Measurements from ENCODE around the gene RCOR2. TPM values are rescaled to one million over a fixed set of nuclear protein-coding genes. Genes with fewer than 3 reads are reported as not detected.

RCOR2 gene
- total and polyA plus RNA-seq, 2 of the 13 experiments (the other 11 are each of a cell fraction or from before 2014, with no cell fraction given): 8.3 to 8.5 TPM

DNA sequence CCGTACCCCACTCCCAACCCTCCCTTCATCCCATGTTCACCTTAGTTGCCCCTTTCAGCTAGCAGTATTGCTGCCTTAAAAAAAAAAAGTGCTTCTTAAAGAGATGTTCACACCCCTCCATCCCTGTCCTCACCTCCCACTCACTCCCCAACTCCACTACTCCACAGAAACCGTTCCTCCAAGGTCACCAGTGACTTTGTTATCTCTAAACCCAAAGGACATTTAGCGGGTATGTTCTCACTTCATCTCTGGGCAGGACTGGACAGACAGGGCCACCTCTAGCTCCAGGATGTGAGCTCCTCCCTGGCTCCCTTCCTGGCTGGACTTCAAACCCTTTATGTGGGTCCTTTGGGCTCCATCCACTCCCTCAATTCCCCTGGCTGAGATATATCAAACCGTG is 6.4 kb upstream of the RCOR2 start (continued):
- TF ChIP-seq HOXA7 (CRISPR knock-in tag; IDR thresholded peaks at IDR 0.05) (no peak), SMAD9 (CRISPR knock-in tag; IDR thresholded peaks at IDR 0.05) (no peak), ZNF556 (CRISPR knock-in tag; IDR thresholded peaks at IDR 0.05; ENCODE audit: borderline replicate concordance) (no peak), XRCC5 (optimal IDR thresholded peaks at IDR 0.05; ENCODE audit: low read length) (no peak), ZFP36 (IDR thresholded peaks at IDR 0.05; ENCODE audit: borderline replicate concordance, low read depth, low read length, partially characterized antibody) (no peak), MAF1 (CRISPR knock-in tag; IDR thresholded peaks at IDR 0.05; ENCODE audit: borderline replicate concordance) (no peak), TBL1XR1 (IDR thresholded peaks at IDR 0.05; ENCODE audit: borderline replicate concordance, low read length, partially characterized antibody) (no peak), AHR (CRISPR knock-in tag; IDR thresholded peaks at IDR 0.05) (no peak), SPEN (CRISPR knock-in tag; IDR thresholded peaks at IDR 0.05; ENCODE audit: low read depth) (no peak), MEF2D (CRISPR knock-in tag; IDR thresholded peaks at IDR 0.05) (no peak), AKAP8 (CRISPR knock-in tag; IDR thresholded peaks at IDR 0.05) (no peak)

DNA sequence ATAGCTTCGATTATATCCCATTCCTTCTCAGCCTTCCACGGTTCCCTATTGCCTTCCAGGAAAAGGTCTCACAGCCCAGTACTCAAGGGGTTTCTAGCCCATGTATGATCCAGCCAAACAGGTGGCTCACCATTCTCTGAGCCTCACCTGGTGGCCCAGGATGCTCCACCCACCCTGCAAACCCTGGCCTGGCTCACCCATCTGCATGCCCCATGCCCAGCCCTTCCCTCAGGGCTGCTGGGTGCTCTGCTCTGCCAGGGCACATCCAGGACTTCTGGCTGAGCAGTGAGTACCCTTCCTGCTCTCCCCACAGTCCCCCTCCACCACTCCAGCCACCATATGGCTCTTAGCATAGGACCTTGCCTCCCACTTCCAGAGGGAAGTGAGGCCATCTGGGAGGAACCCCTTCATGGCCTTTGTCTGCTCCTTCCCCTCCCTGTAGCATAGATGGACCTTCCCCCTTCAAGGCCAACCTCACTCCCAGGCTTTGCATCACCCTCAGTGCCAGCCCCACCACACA is 5.8 kb upstream of the RCOR2 start:
- no peak for DNase-seq (ENCODE audit: low spot score)
- H3K79me2 ChIP-seq (ENCODE audit: insufficient read depth, low read length): no peaks in the 10 kb centered on the region
- H4K20me1 ChIP-seq (ENCODE audit: insufficient read depth, low read length): no peaks in the 10 kb centered on the region
- ChIA-PET CTCF (ENCODE audit: low intra/inter-chr PET ratio, low total read pairs) (no interaction called here), POLR2A (no interaction called here)
- no peak overlapping the region for H3K4me3 ChIP-seq (replicated peaks in 1 of 3; ENCODE audit: insufficient read depth in 1 of 3, low read depth in 2 of 3, low read length in 3 of 3)
- WGBS (ENCODE audit: low lambda C conversion rate): 26% methylated on average over 2 of the region's 2 CpGs
- no peak overlapping the region for H2AFZ ChIP-seq (ENCODE audit: low read length)
- intact Hi-C loops (cut with micrococcal nuclease; ENCODE audit: unreplicated experiment) (no loop called here), in situ Hi-C loops (cut with HindIII; ENCODE audit: extremely low pct_ligation_motif_present, low pct_unique_long_range_greater_than_20kb) (no loop called here)
- peaks cover 0 to 4% of the 10 kb centered on the region in 2 experiments; a peak in 2 of 5 replicates for H3K27me3 ChIP-seq (ENCODE audit: control insufficient read depth in 1 of 2, insufficient read depth in 2 of 2, low read length in 2 of 2)
- H3K4me2 ChIP-seq (ENCODE audit: low read depth, low read length): no peak overlapping the region
- BruUV-seq (replicated peaks): no TSS peak
- no peak overlapping the region for H3K27ac ChIP-seq (ENCODE audit: extremely low read length, insufficient read depth, low read length)
- FAIRE-seq: no peak
- H3K9ac ChIP-seq (ENCODE audit: insufficient read depth, low read depth, low read length): no peak overlapping the region
- ATAC-seq: no peak
- H3K36me3 ChIP-seq (replicated peaks in 1 of 2; ENCODE audit: control insufficient read depth in 1 of 2, insufficient read depth in 2 of 2, low read length in 2 of 2): no peaks in the 10 kb centered on the region
- TF ChIP-seq SMAD3 (CRISPR knock-in tag; IDR thresholded peaks at IDR 0.05) (no peak), ZSCAN20 (CRISPR knock-in tag; IDR thresholded peaks at IDR 0.05; ENCODE audit: borderline replicate concordance) (no peak), ZNF724P (CRISPR knock-in tag; IDR thresholded peaks at IDR 0.05; ENCODE audit: borderline replicate concordance) (no peak), ZNF782 (CRISPR knock-in tag; IDR thresholded peaks at IDR 0.05; ENCODE audit: borderline replicate concordance) (no peak), AHDC1 (CRISPR knock-in tag; IDR thresholded peaks at IDR 0.05; ENCODE audit: borderline replicate concordance) (no peak), ZNF160 (CRISPR knock-in tag; IDR thresholded peaks at IDR 0.05) (no peak), TMF1 (CRISPR knock-in tag; IDR thresholded peaks at IDR 0.05; ENCODE audit: low read depth) (no peak), ZNF432 (CRISPR knock-in tag; IDR thresholded peaks at IDR 0.05; ENCODE audit: borderline replicate concordance) (no peak)
- no peaks in the 10 kb centered on the region for H3K9me3 ChIP-seq (ENCODE audit: low read length)
- H3K4me1 ChIP-seq (ENCODE audit: insufficient read depth, low read length): peaks cover 40% of the 10 kb centered on the region

Measured in HepG2 (cell line).